ENCODE data around the gene CISH.

- no peak for TF ChIP-seq CTCF (IDR thresholded peaks at IDR 0.05)
- no peak for TF ChIP-seq POLR2A (IDR thresholded peaks at IDR 0.05)
These were observed 27.7 kb downstream of the CISH start for GRCh38 chr3:50583897-50584296.

Data from ovary (tissue), 3 donors.